Myocyte (in vitro differentiated cells): ENCODE measurements around the gene VAMP2. TPM values are rescaled to one million over a fixed set of nuclear protein-coding genes. Genes with fewer than 3 reads are reported as not detected.
A peak's percentile ranks its signal among the peaks of the same experiment; 100 is the strongest.

Source experiments
- microRNA counts: library from miRNA; unstranded; fragments of <30 nt; microRNA quantifications from one replicate; lab custom pipeline; 2016
- microRNA-seq: library from miRNA; unstranded; fragments of <30 nt; microRNA quantifications from one replicate; pipeline ENCODE4, GENCODE V29; 2016
- total RNA-seq: library from RNA; depleted of rRNA; stranded (reverse); fragments of >200 nt; gene quantifications from 2 replicates; pipeline ENCODE4 v1.2.3, GENCODE V29; 2014

VAMP2 gene
- total RNA-seq, 1 donor from 2014 or later, result 10.5 TPM

MicroRNAs encoded within 50 kb of the gene (microRNA counts, 767-probe panel; counts per million panel counts)
- not detected for microRNA hsa-miR-4521 (lab: Ali Mortazavi, UCI)

Small RNA genes lying within 50 kb of the gene (microRNA-seq; reads per million reads assigned to microRNA genes)
- gene MIR4521, result 39.7 reads per million, percentile 45 among the genes with 10 or more reads in this experiment
- gene MIR6883, result not detected

Other genes starting within 250 kb of the VAMP2 start
- 5.9 and 6.7 TPM in 2 replicates for gene RNF227, start 246.7 kb downstream of the VAMP2 start, total RNA-seq
- 0.10 and 0.53 TPM in 2 replicates for gene KCNAB3, start 233.1 kb downstream of the VAMP2 start, total RNA-seq
- gene TRAPPC1, start 231.0 kb downstream of the VAMP2 start, total RNA-seq, result 27.8 and 28.6 TPM in 2 replicates
- 11.3 and 14.1 TPM in 2 replicates for gene CNTROB, start 230.7 kb downstream of the VAMP2 start, total RNA-seq
- not detected in 2 replicates for gene GUCY2D, start 160.3 kb downstream of the VAMP2 start, total RNA-seq
- not detected in 2 replicates for gene ALOX15B, start 123.9 kb downstream of the VAMP2 start, total RNA-seq
- gene ALOX12B, start 75.2 kb downstream of the VAMP2 start, total RNA-seq, result 0.16 and 0.40 TPM in 2 replicates
- not detected in 2 replicates for gene ALOXE3, start 44.4 kb downstream of the VAMP2 start, total RNA-seq
- gene HES7, start 38.8 kb downstream of the VAMP2 start, total RNA-seq, result 0.16 and 0.53 TPM in 2 replicates
- gene PER1, start 10.5 kb downstream of the VAMP2 start, total RNA-seq, result 6.4 and 16.6 TPM in 2 replicates
- gene TMEM107, start 13.4 kb upstream of the VAMP2 start, total RNA-seq, result 11.5 and 15.9 TPM in 2 replicates
- 13.1 and 14.0 TPM in 2 replicates for gene BORCS6, start 27.2 kb upstream of the VAMP2 start, total RNA-seq
- 1.3 and 2.0 TPM in 2 replicates for gene AURKB, start 47.6 kb upstream of the VAMP2 start, total RNA-seq
- gene CTC1, start 85.1 kb upstream of the VAMP2 start, total RNA-seq, result 2.9 and 3.8 TPM in 2 replicates
- 16.1 and 20.6 TPM in 2 replicates for gene PFAS, start 86.3 kb upstream of the VAMP2 start, total RNA-seq
- gene RANGRF, start 125.7 kb upstream of the VAMP2 start, total RNA-seq, result 10.6 and 10.9 TPM in 2 replicates
- 1.1 and 2.0 TPM in 2 replicates for gene SLC25A35, start 132.5 kb upstream of the VAMP2 start, total RNA-seq
- gene ARHGEF15, start 147.3 kb upstream of the VAMP2 start, total RNA-seq, result not detected in 2 replicates
- not detected in 2 replicates for gene ODF4, start 176.9 kb upstream of the VAMP2 start, total RNA-seq
- 2,711 and 2,984 TPM in 2 replicates for gene RPL26, start 220.2 kb upstream of the VAMP2 start, total RNA-seq
- not detected in 2 replicates for gene RNF222, start 234.9 kb upstream of the VAMP2 start, total RNA-seq